Raji (cell line): Measurements from ENCODE around the gene BIN2.

Source experiments
- POLR2A ChIP-seq: IDR thresholded peaks from 2 replicates; pipeline ENCODE4 v1.6.1; 2011; ENCODE audit warnings: low read depth, low read length, control low read depth; ENCODE audit not compliant: insufficient read depth

BIN2 gene

DNA sequence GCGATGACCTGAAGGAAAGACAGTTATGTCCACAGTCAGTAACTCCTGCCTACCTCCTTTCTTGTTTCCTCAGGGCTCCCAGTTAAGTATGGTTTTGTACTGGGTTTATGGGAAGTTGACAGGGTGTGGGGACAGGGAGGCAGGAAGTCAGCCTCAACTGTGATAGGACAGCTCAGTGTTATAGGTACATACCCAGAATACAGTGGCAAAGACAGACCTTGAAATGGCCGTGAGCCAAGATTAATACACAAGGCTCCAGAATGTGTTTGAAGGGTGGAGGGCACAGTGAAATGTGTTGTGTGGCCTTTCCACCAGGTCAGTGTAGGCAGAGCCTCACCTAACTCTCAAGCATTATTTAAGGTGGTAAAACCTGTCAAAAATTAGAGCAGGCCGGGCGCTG, 4.6 kb upstream of the BIN2 start:
- no peak for TF ChIP-seq POLR2A

DNA sequence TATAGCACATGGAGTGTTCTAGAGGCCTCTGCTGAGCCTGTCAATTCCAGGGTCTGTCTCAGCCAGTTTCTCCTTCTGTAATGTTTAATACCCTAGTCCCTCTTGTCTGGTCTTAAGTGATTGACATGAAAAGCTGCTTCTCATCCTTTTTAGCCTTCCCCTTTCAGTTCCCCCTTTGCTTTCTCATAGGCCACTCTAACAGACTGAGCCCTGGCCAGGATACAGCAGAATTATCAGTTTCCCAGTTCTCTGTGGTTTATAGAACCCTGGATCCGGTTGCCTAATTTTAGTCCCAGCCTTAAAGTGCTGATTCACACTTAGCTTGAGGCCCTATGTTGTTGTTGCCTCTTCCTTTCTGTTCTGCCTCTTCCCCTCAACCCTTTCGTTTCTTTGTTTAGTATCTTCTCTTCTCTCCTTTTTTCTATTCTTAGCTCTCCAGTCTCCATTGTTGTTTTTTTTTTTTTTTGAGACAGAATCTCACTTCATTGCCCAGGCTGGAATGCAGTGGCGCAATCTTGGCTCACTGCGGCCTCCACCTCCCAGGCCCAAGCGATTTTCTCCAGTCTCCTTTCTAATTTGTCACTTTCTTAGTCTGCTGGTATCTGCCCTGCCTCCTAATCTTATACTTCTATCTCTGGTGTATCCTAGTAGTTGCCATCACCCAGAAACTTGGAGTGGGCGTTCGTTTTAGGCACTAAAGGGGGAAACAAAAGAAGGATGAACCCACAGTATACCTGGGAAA, 2.9 kb upstream of the BIN2 start:
- TF ChIP-seq POLR2A = no peak

DNA sequence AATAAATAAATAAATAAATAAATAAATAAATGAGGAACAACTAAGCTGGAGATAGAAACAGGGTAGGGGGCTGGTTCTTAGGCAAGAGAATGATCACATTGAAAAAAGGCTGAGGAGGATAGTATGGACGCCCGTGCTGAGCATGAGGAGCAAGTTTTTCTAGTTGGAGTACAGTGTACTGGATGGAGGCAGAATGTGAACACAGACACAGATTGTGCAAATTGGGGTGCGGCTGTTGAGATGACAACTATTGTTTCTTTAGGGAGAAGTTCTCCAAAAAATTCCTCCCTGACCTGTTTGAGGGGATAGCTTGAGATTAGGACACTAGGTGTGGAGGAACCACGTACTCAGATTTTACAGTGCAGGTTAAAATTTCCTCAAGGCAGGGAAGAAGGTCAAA, 979 bp upstream of the BIN2 start:
- no peak for TF ChIP-seq POLR2A

DNA sequence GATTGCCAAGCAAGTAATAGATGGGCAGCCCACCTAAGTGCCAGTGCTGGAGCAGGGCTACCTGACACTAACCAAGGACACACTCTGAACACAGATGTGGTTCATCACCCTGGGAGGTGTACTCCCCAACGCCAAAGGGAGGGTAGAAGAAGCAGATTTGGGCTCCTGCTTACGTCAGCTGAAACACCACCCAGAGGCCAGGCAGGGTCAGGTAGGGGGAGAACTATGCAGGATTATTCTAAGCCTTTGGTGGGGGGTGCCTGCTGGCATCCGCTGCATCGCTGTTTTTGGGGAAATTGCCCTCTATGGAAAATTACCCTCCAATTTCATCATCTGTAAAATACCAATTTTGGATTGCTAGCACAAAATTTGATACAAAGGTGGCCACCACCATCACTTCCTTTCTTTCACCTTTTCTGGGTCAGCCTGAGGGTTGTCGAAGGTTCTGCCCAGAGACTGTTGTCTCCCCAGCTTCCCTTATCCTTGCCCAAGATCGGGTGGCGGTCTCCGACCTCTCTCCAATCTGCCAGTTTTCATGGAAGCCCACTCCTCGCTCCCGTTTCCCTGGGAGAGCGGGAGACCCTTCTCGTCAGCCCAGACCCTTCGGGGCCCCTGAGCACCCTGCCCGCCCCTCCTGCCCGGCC, 535 bp downstream of the BIN2 start:
- no peak for TF ChIP-seq POLR2A

DNA sequence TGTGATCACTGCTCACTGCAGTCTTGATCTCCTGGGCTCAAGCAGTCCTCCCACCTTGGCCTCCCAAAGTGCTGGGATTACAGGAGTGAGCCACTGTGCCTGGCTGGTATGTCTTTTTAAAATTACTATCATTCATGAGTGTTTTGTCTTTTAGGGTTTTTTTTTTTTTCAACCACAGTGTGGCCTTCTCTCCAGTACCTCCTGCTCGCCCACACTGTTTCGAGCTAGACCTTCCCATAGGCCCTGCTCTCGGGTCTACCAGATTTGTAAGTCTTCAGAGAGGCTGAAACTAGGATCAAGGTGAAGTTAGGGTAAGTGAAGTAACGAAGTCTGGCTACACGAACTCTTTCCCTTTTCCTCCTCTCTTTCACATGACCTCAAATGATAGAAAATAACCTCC, 1.5 kb downstream of the BIN2 start:
- no peak for TF ChIP-seq POLR2A

DNA sequence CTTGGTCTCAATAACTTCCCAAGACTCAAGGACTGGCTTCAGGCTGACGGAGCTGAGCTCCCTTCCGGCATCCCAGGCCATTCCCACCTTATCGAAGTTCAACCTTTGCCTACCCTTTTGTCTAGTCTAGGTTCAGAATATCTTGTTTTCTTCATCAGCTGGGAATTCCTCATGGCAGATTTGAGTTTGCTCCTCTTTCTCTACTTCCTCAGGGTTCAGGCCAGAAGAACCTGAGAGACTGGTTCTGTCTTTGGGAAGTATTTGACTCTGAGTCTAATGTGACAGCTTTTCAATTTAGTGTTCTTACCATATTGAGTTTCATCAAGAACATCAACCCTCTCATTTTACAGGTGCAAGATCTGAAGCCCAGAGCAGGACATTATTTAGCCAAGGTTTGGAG, 2.1 kb downstream of the BIN2 start:
- no peak for TF ChIP-seq POLR2A

DNA sequence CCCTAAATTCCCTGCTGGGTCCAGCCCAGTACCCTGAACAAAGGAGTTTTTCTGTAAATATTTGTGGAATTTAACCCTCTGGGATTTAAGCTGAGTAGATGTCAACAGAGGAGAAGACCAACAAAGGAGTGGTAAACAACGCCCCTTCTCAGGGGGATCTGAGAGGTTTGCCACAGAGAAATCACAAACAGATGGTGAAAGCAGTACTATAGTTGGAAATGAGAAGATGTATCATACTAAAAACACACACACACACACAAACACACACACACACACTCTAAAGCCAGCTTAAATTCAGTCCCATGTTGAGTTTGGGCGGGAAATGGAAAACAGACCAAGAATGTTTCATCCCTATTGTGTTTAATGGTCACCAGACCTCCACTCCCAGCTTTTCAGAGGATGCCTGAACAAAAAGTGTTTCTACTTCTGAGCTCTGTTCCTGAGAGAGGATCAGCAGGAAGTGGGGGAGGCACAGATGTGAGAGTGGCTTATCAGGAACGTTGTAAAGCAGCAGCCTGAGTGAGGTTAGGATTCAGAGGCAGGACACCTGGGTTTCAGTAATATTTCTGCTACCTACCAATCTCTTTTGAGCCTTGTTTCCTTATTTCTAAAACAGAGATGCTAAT, 3.2 kb downstream of the BIN2 start:
- no peak for TF ChIP-seq POLR2A

DNA sequence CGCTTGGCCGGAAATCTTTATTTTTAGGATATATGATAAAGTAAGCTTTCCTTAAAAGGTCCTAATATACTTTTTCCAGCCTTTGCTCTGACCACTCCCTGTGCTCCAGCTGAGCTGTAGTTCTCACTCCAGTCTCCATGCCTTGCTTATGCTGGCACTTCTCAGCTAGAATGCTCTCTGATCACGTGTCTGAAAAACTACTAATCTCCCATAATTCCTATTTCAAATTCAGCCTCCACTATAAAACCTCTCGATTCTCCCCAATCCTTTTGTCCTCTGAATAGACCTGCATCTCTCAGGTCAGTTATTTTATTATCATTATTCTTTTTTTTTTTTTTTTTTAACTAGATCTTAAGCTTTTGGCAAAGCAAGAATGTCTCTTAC, 3.7 kb downstream of the BIN2 start:
- TF ChIP-seq POLR2A = no peak

DNA sequence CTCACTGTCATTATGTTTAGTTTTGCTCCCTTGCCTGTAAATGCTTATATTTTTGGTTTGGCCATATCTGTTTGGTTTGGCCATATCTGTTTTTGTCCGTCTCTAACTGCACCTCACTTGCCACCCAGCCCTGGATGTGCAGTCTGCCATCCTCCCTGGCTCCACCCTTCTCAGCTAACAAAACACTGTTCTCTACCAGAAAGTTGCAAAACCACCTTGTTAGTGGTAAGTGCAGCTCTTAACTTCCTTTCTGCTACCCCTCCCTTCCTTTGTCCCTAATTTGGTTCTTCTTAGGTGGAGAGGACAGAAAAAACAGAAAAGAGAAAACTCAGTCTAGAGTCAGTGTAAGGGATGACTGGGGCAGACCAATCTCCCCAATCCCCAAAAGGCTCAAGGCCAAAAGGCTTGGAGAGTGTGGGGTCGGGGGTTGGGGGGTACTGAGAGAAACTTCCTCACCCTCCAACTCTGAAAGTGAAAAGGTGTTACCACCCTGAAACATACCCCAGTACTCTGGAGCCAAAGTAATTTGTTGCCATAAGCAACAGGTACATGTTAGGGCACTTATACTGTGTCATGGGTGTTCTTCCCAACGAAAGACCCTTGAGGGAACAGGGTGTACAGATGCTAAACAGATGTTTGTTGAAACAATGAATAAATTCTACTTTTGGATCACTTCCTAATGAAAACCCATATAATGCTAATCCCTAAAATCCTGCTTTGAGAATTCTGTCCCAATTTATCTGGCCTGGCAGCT, 5.0 kb downstream of the BIN2 start:
- TF ChIP-seq POLR2A = no peak

DNA sequence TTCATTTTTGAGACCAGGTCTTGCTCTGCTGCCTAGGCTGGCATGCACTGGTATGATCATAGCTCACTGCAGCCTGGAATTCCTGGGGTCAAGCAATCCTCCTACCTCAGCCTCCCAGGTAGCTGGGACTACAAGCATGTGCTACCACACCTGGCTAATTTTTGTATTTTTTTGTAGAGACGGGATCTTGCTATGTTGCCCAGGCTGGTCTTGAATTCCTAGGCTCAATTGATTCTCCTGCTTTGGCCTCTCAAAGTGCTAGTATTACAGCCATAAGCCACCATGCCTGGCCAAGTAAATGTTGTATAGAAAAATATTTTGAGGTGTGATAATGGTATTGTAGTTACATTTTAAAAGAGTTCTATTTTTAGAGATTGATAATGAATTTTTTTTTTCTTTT, 12.6 kb downstream of the BIN2 start:
- no peak for TF ChIP-seq POLR2A

DNA sequence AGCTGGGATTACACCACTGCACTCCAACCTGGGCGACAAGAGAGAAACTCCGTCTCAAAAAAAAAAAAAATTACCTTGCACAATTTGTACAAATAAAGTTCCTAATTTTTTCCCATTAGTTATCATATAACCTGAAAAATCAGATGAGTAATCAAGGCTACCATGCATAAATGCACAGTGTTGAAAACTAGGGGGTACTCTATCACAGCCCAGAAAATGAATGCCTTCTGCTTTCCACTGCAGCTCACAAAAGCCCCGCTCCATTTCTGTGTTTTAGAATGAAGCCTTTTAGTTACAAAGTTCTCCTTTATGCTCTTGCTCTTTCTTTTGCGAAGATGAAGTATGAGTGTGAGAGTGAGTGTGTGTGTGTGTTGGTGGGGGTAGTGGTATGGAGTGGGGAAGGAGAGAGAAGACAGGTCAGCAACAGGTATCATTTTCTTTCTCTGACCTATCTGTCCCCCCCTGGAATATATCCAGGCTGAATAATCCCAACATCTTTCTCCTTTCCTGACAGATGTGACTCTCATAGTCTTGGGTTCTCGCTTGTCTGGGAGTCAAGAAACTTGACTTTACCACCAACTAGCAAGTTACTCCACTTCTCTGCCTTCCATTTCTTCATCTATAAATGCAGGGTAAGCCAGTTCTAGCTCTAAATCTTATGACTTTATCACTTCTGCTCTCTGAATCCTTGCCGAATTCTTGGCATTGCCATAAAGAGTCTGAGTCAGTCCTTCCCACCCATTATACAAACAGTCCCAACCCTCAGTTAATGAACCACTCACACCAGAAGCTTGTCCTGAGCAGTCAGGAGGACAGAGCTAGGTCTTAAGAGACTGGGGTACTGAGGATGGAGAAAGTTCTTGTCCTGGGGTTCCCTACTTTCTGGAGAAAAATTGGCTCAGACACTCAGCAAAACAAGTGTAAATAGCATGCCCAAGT, 16.1 kb downstream of the BIN2 start:
- no peak for TF ChIP-seq POLR2A

DNA sequence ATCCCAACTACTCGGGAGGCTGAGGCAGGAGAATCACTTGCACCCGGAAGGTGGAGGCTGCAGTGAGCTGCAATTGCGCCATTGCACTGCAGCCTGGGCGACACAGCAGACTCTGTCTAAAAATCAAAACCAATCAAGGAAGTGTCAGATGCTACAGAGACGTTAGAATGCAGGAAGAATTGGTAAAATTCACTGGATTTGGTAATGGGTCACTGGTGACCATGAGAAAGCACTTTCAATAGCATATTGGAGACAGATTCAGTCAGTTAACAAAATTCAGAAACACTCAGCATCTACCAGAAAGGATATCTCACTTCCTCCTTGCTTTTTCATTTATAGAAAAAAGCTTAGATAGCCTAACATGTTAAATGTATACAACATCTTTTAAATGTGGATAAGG, 17.5 kb downstream of the BIN2 start:
- TF ChIP-seq POLR2A = no peak

DNA sequence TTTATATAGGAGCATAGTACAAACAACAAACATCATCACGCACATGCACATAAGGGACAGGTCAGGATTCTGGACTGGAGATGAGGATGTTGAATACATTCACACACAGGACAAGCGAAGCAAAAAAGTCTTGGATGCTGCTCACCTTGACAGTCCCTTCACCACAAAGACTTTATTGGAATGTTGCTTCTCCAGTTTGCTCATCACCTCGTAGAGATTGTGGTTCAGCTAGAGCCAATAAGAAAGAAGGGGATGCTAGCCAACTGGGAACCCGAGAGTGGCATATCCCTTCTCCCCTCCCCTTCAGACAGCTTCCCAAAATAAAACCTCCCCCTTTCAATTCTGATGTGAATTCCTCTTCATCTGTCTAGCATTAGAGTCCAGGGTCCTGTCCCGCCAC, 28.3 kb downstream of the BIN2 start:
- TF ChIP-seq POLR2A = no peak

DNA sequence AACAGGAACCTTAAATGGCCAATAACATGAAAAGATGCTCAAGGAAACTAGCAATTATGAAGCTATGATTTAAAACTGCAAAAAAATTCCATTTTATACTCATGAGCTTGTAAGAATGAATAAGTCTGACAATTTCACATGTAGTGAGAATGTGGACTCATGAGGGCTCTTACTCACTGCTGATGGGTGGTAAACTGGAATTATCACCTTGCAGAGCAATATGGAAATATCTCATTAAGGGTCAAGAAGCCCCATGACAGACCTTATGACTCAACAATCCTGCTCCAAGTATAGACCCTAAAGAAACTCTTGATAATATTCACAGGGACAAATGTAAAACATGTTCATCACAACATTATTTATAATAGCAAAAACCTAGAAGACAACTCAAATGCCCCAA, 30.3 kb downstream of the BIN2 start:
- no peak for TF ChIP-seq POLR2A

DNA sequence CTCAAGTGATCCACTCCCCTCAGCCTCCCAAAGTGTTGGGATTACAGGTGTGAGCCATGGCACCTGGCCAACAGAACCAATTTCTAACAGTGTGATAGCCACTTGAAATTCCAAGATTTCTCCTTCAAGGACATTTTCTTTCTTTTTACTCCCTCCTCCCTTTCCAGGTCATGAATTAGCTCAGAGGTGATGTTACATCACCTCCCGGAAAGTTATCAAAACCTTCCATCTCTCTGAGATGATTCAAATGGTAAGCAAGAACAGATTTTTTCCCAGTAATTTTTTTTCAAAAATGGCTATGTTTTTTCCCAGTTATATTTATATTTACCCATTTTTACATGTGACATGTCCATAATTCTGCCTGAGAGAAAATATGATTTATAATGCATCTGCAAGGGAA, 38.1 kb downstream of the BIN2 start:
- no peak for TF ChIP-seq POLR2A
